ENCODE measurements around the gene C1QTNF2. TPM values are rescaled to one million over a fixed set of nuclear protein-coding genes. Genes with fewer than 3 reads are reported as not detected.

The C1QTNF2 gene
- total and polyA plus RNA-seq, 12 donors = 0.40 to 1.6 (median 1.1) TPM

DNA sequence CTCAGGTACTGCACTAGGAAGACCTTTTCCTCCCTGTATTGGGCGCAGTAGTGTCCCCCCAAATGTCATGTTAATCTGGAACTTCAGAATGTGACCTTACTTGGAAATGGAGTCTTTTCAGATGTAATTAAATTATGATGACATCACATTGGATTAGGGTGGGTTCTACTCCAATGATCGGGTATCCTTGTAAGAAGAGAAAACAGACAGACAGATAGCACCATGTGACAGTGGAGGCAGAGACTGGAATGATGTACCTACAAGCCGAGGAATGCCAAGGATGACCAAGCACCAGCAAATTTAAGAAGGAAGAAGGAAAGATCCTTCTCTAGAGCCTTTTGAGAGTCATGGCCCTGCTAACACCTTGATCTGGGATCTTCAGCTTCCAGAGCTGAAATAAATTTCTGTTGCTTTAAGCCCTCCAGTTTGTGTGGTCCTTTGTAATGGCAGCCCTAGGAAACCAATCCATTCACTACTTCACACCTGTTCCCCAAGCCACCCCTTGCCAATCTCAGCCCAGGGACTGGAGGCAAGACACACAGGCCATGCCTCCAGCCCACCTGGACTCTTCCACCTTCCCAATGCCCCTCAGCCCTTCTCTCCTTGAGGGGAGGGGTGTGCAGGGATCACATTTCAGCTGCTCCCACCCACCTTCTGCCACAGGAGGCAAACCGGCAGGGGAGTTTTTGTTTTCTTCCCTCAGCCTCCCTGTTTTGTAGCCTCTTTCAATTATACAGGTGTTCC is 59.7 kb downstream of the C1QTNF2 start:
- intact Hi-C loops (cut with DNase I) = loop anchor here in 4 of 10 donors (5.0 to 10.0 kb wide), 2 partner anchors 43 to 46 kb away; no protein-coding TSS in a partner anchor
- no peaks in the 10 kb centered on the region for H3K9me3 ChIP-seq

DNA sequence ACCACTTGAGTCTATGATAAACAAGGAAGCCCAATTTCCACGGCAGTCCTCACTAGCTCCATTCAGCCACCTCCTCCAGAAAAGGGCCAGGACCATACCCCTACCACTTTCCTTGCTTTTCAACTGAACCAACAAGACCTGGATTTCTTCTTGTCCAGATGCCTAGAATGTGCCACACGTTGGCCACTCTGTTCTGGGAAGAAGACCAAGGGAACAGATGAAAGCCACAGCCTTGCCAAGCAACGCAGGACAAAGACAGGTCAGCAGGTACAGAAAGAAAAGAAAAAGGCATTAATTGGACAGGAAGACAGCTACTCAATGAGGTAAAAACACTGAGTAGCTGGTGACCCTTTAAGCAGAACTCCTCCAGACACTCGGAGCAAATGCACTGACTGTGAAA is 60.3 kb downstream of the C1QTNF2 start:
- H3K27ac ChIP-seq = peak overlapping the region in 5 of 10 donors; percentile 16 to 88 (median 22)
- peaks cover 0 to 22% (median 0%) of the 10 kb centered on the region in 9 donors for H3K36me3 ChIP-seq
- peaks cover 0 to 33% (median 12%) of the 10 kb centered on the region in 9 donors for H3K4me1 ChIP-seq
- intact Hi-C loops (cut with DNase I) = loop anchor here in 4 of 10 donors (5.0 to 10.0 kb wide), 2 partner anchors 43 to 45 kb away; no protein-coding TSS in a partner anchor
- WGBS, 2 donors = 66 to 74% methylated on average over 4 of the region's 4 CpGs
- H3K4me3 ChIP-seq = no peak overlapping the region
- H3K27me3 ChIP-seq = peaks cover 0 to 45% (median 0%) of the 10 kb centered on the region in 7 donors
- no peak for DNase-seq
- no peak for TF ChIP-seq CTCF (IDR thresholded peaks at IDR 0.05)
- peak in 2 of 8 donors; percentile 19 to 58 for ATAC-seq
- H3K9me3 ChIP-seq = no peaks in the 10 kb centered on the region

More for the DNA sequence above, 59.7 kb downstream of the C1QTNF2 start:
- Histone ChIP-seq H3K27me3 (peaks cover 0 to 45% (median 0%) of the 10 kb centered on the region in 7 donors), H3K36me3 (peaks cover 0 to 22% (median 0%) of the 10 kb centered on the region in 9 donors), H3K4me1 (peaks cover 0 to 33% (median 12%) of the 10 kb centered on the region in 9 donors), H3K27ac (peak overlapping the region in 8 of 10 donors; percentile 76 to 92 (median 87)), H3K4me3 (peak overlapping the region in 8 of 10 donors; percentile 65 to 96 (median 86))
- DNase-seq (no peak), ATAC-seq (no peak)
- WGBS, 2 donors = 91 to 92% methylated on average over 4 of the region's 4 CpGs
- no peak for TF ChIP-seq CTCF (IDR thresholded peaks at IDR 0.05)

DNA sequence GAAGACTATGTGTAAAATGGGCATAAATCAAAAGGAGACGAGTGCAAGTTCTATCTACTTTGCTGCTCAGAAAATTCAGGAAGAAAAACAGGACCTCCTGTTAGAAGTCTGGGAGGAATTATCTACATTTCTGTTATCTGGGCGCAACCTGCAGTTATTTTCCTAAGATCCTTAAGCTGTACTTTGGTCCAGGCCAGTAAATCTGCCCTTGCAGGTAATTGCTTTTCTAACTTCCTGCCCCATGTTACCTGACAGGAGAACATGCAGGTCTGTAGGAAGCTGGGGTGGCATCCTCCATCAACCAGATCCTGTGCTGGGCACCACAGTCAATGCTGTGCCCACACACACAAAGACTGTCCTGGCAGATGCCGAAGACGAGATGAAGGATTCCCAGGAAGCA is 63.7 kb downstream of the C1QTNF2 start:
- peaks cover 0 to 21% (median 0%) of the 10 kb centered on the region in 7 donors for H3K27me3 ChIP-seq

More for the DNA sequence above, 63.7 kb downstream of the C1QTNF2 start:
- no peak for ATAC-seq
- H3K27ac ChIP-seq = no peak overlapping the region
- intact Hi-C loops (cut with DNase I) = no loop called here
- H3K4me1 ChIP-seq = peaks cover 0 to 29% (median 8%) of the 10 kb centered on the region in 9 donors
- H3K4me3 ChIP-seq = no peak overlapping the region
- DNase-seq = no peak
- WGBS, 2 donors = 93 to 96% methylated on average over 4 of the region's 4 CpGs
- peaks cover 0 to 41% (median 0%) of the 10 kb centered on the region in 9 donors for H3K36me3 ChIP-seq
- no peaks in the 10 kb centered on the region for H3K9me3 ChIP-seq
- no peak for TF ChIP-seq CTCF (IDR thresholded peaks at IDR 0.05)
